ENCODE results near the gene OPN3. TPM values are rescaled to one million over a fixed set of nuclear protein-coding genes. Genes with fewer than 3 reads are reported as not detected.

The OPN3 gene
- total RNA-seq, 1 donor from 2014 or later = 20.0 TPM

GRCh38 chr1:241641773-241642592 lies 1.8 kb upstream of the OPN3 start:
- no peaks in the 10 kb centered on the region for H3K27me3 Mint-ChIP-seq (ENCODE audit: low read depth)
- peak overlapping the region; percentile 38 for H3K27ac Mint-ChIP-seq (ENCODE audit: unreplicated experiment)
- H3K36me3 Mint-ChIP-seq (ENCODE audit: low read depth) = no peaks in the 10 kb centered on the region
- no peak for DNase-seq (ENCODE audit: low spot score)
- peaks cover 8% of the 10 kb centered on the region for H3K9me3 Mint-ChIP-seq (ENCODE audit: low read depth)
- peaks cover 42% of the 10 kb centered on the region for H3K4me1 Mint-ChIP-seq (ENCODE audit: low read depth)
- TF ChIP-seq CTCF (IDR thresholded peaks at IDR 0.05) = no peak
- no peak overlapping the region for H3K4me3 Mint-ChIP-seq (ENCODE audit: unreplicated experiment)

- H3K36me3 Mint-ChIP-seq (ENCODE audit: low read depth) = no peaks in the 10 kb centered on the region
- H3K27me3 Mint-ChIP-seq (ENCODE audit: low read depth) = no peaks in the 10 kb centered on the region
- H3K9me3 Mint-ChIP-seq (ENCODE audit: low read depth) = peaks cover 8% of the 10 kb centered on the region
- peak overlapping the region; percentile 71 for H3K4me3 Mint-ChIP-seq (ENCODE audit: unreplicated experiment)
- TF ChIP-seq CTCF (IDR thresholded peaks at IDR 0.05) = no peak
- no peak for DNase-seq (ENCODE audit: low spot score)
- peaks cover 51% of the 10 kb centered on the region for H3K4me1 Mint-ChIP-seq (ENCODE audit: low read depth)
- H3K27ac Mint-ChIP-seq (ENCODE audit: unreplicated experiment) = peak overlapping the region; percentile 87
Measured at GRCh38 chr1:241640867-241641622, 876 bp upstream of the OPN3 start.

DNA sequence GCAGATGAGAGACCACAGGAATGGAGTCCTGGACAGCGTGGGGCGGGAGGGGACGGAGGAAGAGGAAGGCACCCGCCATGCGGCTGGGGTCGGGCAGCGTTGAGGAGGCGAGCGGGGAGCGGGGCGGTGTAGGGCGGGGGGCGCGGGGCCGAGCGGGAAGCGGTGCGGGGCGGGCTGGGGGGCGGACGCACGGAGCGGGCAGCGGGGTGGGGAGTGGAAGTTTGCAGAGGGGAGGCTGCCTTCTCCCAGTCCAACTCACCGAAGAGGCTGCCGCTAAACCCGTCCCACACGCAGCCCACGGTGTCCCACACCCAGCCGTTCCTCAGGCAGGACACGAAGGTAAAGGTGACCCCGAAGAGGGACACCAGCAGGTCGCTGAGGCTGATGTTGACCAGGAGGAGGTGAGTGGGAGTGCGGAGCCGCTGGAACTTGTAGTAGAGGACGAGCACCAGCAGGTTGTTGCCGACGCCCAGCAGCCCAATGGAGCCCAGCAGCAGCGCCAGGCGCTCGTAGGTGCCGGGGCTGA lies 483 bp downstream of the OPN3 start:
- peak overlapping the region; percentile 39 for H3K27ac Mint-ChIP-seq (ENCODE audit: unreplicated experiment)
- H3K4me3 Mint-ChIP-seq (ENCODE audit: unreplicated experiment) = peak overlapping the region; percentile 85
- peaks cover 51% of the 10 kb centered on the region for H3K4me1 Mint-ChIP-seq (ENCODE audit: low read depth)
- peak; percentile 32 for TF ChIP-seq CTCF (IDR thresholded peaks at IDR 0.05)
- H3K9me3 Mint-ChIP-seq (ENCODE audit: low read depth) = peaks cover 8% of the 10 kb centered on the region
- no peaks in the 10 kb centered on the region for H3K27me3 Mint-ChIP-seq (ENCODE audit: low read depth)
- H3K36me3 Mint-ChIP-seq (ENCODE audit: low read depth) = peaks cover 7% of the 10 kb centered on the region
- no peak for DNase-seq (ENCODE audit: low spot score)

- peak overlapping the region; percentile 85 for H3K4me3 Mint-ChIP-seq (ENCODE audit: unreplicated experiment)
- DNase-seq (ENCODE audit: low spot score) = no peak
- no peak for TF ChIP-seq CTCF (IDR thresholded peaks at IDR 0.05)
Measured at GRCh38 chr1:241638909-241639622, 1.1 kb downstream of the OPN3 start.

More at GRCh38 chr1:241638909-241639622, 1.1 kb downstream of the OPN3 start:
- Mint-ChIP-seq H3K9me3 (ENCODE audit: low read depth) (peaks cover 8% of the 10 kb centered on the region), H3K4me1 (ENCODE audit: low read depth) (peaks cover 51% of the 10 kb centered on the region), H3K27ac (ENCODE audit: unreplicated experiment) (peak overlapping the region; percentile 39), H3K27me3 (ENCODE audit: low read depth) (no peaks in the 10 kb centered on the region), H3K36me3 (ENCODE audit: low read depth) (peaks cover 7% of the 10 kb centered on the region)
